Measurements from ENCODE around the gene ATP11A.
A peak's percentile ranks its signal among the peaks of the same experiment; 100 is the strongest.
"Not testable (repeated sequence)": the region's sequence is repeated elsewhere in the genome, so short reads cannot be mapped to it uniquely, and the experiment has no call there.

The ATP11A gene

GRCh38 chr13:112825875-112826274, 136.0 kb downstream of the ATP11A start:
- no peak for DNase-seq

GRCh38 chr13:112826565-112826964, 136.7 kb downstream of the ATP11A start:
- DNase-seq = no peak

- no peak for DNase-seq
These were observed 138.4 kb downstream of the ATP11A start for GRCh38 chr13:112828082-112828699.

- no peak for DNase-seq
These were observed 138.9 kb downstream of the ATP11A start for GRCh38 chr13:112828756-112829155.

- DNase-seq = no peak
These were observed 141.4 kb downstream of the ATP11A start for GRCh38 chr13:112831196-112831595.

GRCh38 chr13:112831801-112832200, 142.0 kb downstream of the ATP11A start:
- DNase-seq = no peak

GRCh38 chr13:112832811-112833210, 143.0 kb downstream of the ATP11A start:
- DNase-seq = no peak

GRCh38 chr13:112833551-112834257, 143.9 kb downstream of the ATP11A start:
- DNase-seq = no peak

GRCh38 chr13:112835344-112835743, 145.5 kb downstream of the ATP11A start:
- no peak for DNase-seq

- DNase-seq = no peak
These were observed 146.0 kb downstream of the ATP11A start for GRCh38 chr13:112835796-112836195.

- DNase-seq = no peak
These were observed 147.1 kb downstream of the ATP11A start for GRCh38 chr13:112836940-112837339.

- DNase-seq = peak; percentile 49
These were observed 147.7 kb downstream of the ATP11A start for GRCh38 chr13:112837371-112838037.

- no peak for DNase-seq
These were observed 148.4 kb downstream of the ATP11A start for GRCh38 chr13:112838038-112838841.

GRCh38 chr13:112838842-112839117, 148.9 kb downstream of the ATP11A start:
- DNase-seq = no peak

- DNase-seq = no peak
These were observed 149.7 kb downstream of the ATP11A start for GRCh38 chr13:112839356-112840105.

GRCh38 chr13:112840472-112841302, 150.8 kb downstream of the ATP11A start:
- no peak for DNase-seq

GRCh38 chr13:112841303-112842015, 151.6 kb downstream of the ATP11A start:
- not testable (repeated sequence) for DNase-seq

GRCh38 chr13:112842343-112842856, 152.6 kb downstream of the ATP11A start:
- no peak for DNase-seq

GRCh38 chr13:112842931-112843391, 153.1 kb downstream of the ATP11A start:
- no peak for DNase-seq

GRCh38 chr13:112843392-112844111, 153.7 kb downstream of the ATP11A start:
- peak; percentile 54 for DNase-seq

Data from femur (tissue), 1 donor.